Measurements from ENCODE around the gene CEP170B. TPM values are rescaled to one million over a fixed set of nuclear protein-coding genes. Genes with fewer than 3 reads are reported as not detected.
"Not testable (repeated sequence)": the region's sequence is repeated elsewhere in the genome, so short reads cannot be mapped to it uniquely, and the experiment has no call there.

CEP170B gene
- total and polyA plus RNA-seq, 9 of the 15 experiments (the other 6 are each of a cell fraction or from before 2014, with no cell fraction given): 0.01 to 10.2 (median 2.2) TPM

DNA sequence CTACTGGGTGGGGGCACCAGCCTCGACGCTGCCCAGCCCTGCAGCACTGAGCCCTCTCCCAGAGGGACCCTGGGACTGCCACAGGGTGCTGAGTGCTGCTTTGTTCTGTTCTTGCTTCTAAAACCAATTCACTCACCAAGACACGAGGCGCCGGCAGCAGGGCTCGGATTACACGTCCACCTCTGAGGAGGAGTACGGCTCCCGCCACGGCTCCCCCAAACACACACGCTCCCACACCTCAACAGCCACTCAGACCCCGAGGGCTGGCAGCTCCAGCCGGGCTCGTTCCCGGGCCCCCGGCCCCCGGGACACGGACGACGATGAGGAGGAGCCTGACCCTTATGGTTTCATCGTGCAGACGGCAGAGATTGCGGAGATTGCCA, 24.3 kb downstream of the CEP170B start:
- H3K9ac ChIP-seq (ENCODE audit: insufficient read depth in 1 of 2, low read depth in 2 of 2, low read length in 2 of 2): no peak overlapping the region
- no peaks in the 10 kb centered on the region for H4K20me1 ChIP-seq (replicated peaks; ENCODE audit: control insufficient read depth, insufficient read depth, low read length)
- intact Hi-C loops (cut with micrococcal nuclease) (no loop called here), in situ Hi-C loops (cut with MboI) (no loop called here)
- no peak overlapping the region for H3K4me2 ChIP-seq (ENCODE audit: insufficient read depth, low read length)
- H3K9me1 ChIP-seq (ENCODE audit: control insufficient read depth, insufficient read depth, low read length): no peaks in the 10 kb centered on the region
- TF ChIP-seq MIER1 (IDR thresholded peaks at IDR 0.05; ENCODE audit: low read depth) (no peak), NCOA6 (IDR thresholded peaks at IDR 0.05) (no peak), CHD1 (IDR thresholded peaks at IDR 0.05; ENCODE audit: low read length) (no peak), RCOR1 (IDR thresholded peaks at IDR 0.05; ENCODE audit: borderline replicate concordance in 1 of 2, low read depth in 2 of 2, low read length in 2 of 2) (no peak), RAD21 (CRISPR knock-in tag; conservative IDR thresholded peaks at IDR 0.05 in 1 of 2, IDR thresholded peaks at IDR 0.05 in 1 of 2) (no peak), ZFP30 (CRISPR knock-in tag; IDR thresholded peaks at IDR 0.05; ENCODE audit: borderline replicate concordance) (no peak), SMARCA4 (IDR thresholded peaks at IDR 0.05) (no peak)
- DNase-seq (ENCODE audit: extremely low read depth in 1 of 4, low spot score in 3 of 4) (no peak), FAIRE-seq (no peak), ATAC-seq (no peak)
- no TSS peak for BruUV-seq (replicated peaks)
- no peaks in the 10 kb centered on the region for H3K79me2 ChIP-seq (ENCODE audit: control insufficient read depth, insufficient read depth, low read length)
- no peaks in the 10 kb centered on the region for H3K9me3 ChIP-seq (replicated peaks; ENCODE audit: control insufficient read depth, insufficient read depth, low read depth, low read length)
- no peaks in the 10 kb centered on the region; the same call in 2 of the 3 replicates for H3K36me3 ChIP-seq (ENCODE audit: control insufficient read depth, insufficient read depth, low read length)
- CTCF ChIA-PET (ENCODE audit: low intra/inter-chr PET ratio): no interaction called here
- no peaks in the 10 kb centered on the region for H3K27me3 ChIP-seq (ENCODE audit: control insufficient read depth in 2 of 2, insufficient read depth in 2 of 2, low read length in 2 of 2)
- POLR2A ChIA-PET: interaction anchor here (0.7 to 0.9 kb wide), 2 partner anchors 9 to 10 kb away, joined by 3 to 4 read pairs; no protein-coding TSS in a partner anchor
- no peak overlapping the region for H2AFZ ChIP-seq (ENCODE audit: low read depth, low read length)
- H3K4me1 ChIP-seq (replicated peaks in 1 of 2; ENCODE audit: control insufficient read depth in 2 of 2, insufficient read depth in 2 of 2, low read length in 2 of 2): peaks cover 0 to 57% of the 10 kb centered on the region in 2 experiments; a peak in 2 of 5 replicates
- 74% methylated on average over 10 of the region's 23 CpGs for WGBS (ENCODE audit: insufficient coverage, low coverage, missing lambda C conversion rate)
- no peak overlapping the region for H3K27ac ChIP-seq (ENCODE audit: extremely low read depth, low read depth, low read length)
- H3K4me3 ChIP-seq: no peak overlapping the region

DNA sequence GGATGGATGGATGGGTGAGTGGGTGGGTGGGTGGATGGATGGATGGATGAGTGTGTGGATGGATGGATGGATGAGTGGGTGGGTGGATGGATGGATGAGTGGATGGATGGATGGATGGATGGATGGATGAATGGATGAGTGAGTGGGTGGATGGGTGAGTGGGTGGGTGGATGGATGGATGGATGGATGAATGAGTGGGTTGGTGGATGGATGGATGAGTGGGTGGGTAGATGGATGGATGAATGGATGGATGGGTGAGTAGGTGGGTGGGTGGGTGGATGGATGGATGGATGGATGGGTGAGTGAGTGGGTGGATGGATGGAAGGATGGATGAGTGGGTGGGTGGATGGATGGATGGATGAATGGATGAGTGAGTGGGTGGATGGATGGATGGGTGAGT, 25.2 kb downstream of the CEP170B start:
- H3K79me2 ChIP-seq (ENCODE audit: control insufficient read depth, insufficient read depth, low read length); H3K9me1 ChIP-seq (ENCODE audit: control insufficient read depth, insufficient read depth, low read length); H3K36me3 ChIP-seq (ENCODE audit: control insufficient read depth, insufficient read depth, low read length); POLR2A ChIA-PET; H3K27ac ChIP-seq (ENCODE audit: extremely low read depth, low read depth, low read length); BruUV-seq (replicated peaks); H3K9ac ChIP-seq (ENCODE audit: insufficient read depth in 1 of 2, low read depth in 2 of 2, low read length in 2 of 2); DNase-seq (ENCODE audit: extremely low read depth in 1 of 4, low spot score in 3 of 4); H3K27me3 ChIP-seq (ENCODE audit: control insufficient read depth in 2 of 2, insufficient read depth in 2 of 2, low read length in 2 of 2); CTCF ChIA-PET (ENCODE audit: low intra/inter-chr PET ratio); intact Hi-C loops (cut with micrococcal nuclease); in situ Hi-C loops (cut with MboI); FAIRE-seq; ATAC-seq; H4K20me1 ChIP-seq (replicated peaks; ENCODE audit: control insufficient read depth, insufficient read depth, low read length); H3K4me2 ChIP-seq (ENCODE audit: insufficient read depth, low read length); H2AFZ ChIP-seq (ENCODE audit: low read depth, low read length); H3K4me3 ChIP-seq; H3K9me3 ChIP-seq (replicated peaks; ENCODE audit: control insufficient read depth, insufficient read depth, low read depth, low read length): not testable (repeated sequence)
- H3K4me1 ChIP-seq (replicated peaks in 1 of 2; ENCODE audit: control insufficient read depth in 2 of 2, insufficient read depth in 2 of 2, low read length in 2 of 2): peaks cover 0 to 62% of the 10 kb centered on the region in 2 experiments; a peak in 2 of 5 replicates
- TF ChIP-seq EGR1 (conservative IDR thresholded peaks at IDR 0.05): peak; percentile 70

Measured in K562 (cell line).